SW 1271 (cell line): ENCODE measurements around the gene LSMEM2.
A peak's percentile ranks its signal among the peaks of the same experiment; 100 is the strongest.
"Not testable (repeated sequence)": the region's sequence is repeated elsewhere in the genome, so short reads cannot be mapped to it uniquely, and the experiment has no call there.

Source experiments
- DNase-seq, 2 experiments: peaks; one replicate each; lab custom pipeline; 2025; lab: John Stamatoyannopoulos, UW

Gene LSMEM2

GRCh38 chr3:50278123-50278879 is 586 bp upstream of the LSMEM2 start:
- no peak for DNase-seq

DNA sequence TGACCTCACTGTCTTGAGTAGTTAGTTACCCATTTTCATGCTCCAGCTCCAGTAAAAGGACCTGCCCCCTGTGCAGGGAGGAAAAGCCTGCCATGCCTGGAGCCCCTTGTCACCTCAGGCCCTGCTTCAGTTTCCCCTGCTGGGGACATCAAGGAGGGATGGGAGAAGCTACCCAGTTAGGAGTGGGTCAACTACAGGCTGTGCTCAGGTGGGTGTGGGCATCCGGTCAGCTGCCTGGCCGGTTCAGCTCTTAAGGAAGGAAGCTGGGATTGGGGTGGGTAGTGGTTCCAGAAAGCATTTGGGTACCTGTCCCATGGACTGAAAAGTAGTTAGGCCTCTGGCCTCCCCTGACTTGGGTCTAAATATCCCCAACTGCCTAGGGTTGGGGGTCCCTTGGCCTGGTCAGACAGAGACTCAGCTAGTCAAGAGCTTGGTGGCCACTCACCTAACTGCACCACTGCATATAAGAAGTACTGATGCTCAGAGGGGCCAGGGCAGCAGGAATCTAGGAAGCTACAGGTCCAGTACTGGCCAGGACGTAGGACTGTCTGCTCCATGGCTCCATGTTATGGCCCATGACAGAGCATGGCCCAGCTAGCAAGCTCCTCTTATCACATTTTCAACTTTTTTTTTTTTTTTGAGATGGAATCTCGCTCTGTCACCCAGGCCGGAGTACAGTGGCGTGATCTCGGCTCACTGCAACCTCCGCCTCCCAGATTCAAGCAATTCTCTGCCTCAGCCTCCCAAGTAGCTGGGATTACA is 549 bp downstream of the LSMEM2 start:
- no peak for DNase-seq

- not testable (repeated sequence) for DNase-seq
Observed at GRCh38 chr3:50284121-50284520, 5.2 kb downstream of the LSMEM2 start.

DNA sequence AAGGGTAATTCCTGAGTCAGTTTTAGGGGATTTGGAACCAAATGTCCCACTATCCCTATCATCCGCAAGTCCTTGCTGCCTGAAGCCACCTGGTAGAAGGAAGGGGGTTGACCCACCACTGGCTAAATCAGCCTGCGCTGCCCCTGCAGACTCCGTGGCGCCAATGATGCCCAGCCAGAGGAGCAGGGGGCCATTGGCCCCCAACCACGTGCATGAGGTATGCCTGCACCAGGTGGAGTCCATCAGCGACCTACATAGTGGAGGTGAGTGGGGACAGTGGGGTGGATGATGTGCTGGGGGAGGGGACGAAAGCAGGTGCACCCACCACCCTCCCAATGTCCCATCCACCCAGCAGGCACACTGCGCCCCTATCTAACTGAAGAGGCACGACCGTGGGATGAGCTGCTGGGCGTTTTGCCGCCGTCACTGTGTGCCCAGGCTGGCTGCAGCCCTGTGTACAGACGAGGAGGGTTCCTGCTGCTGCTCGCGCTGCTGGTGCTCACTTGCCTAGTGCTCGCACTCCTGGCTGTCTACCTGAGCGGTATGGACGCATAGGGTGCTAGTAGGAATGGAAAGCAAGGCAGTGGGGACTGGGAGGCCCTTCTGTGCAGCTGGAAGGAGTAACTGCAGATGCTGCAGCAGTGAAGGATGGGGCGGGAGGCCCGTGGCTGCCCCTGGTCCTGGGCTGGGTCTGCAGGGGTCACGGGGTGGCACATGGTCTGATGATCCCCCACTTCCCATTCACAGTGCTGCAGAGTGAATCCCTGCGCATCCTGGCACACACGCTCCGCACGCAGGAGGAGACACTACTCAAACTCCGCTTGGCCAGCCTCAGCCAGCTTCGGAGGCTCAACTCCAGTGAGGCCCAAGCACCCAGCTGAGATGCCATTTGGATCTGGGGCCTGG is 7.7 kb downstream of the LSMEM2 start:
- no peak for DNase-seq

- DNase-seq, result no peak
Observed at GRCh38 chr3:50287262-50287661, 8.4 kb downstream of the LSMEM2 start.

DNA sequence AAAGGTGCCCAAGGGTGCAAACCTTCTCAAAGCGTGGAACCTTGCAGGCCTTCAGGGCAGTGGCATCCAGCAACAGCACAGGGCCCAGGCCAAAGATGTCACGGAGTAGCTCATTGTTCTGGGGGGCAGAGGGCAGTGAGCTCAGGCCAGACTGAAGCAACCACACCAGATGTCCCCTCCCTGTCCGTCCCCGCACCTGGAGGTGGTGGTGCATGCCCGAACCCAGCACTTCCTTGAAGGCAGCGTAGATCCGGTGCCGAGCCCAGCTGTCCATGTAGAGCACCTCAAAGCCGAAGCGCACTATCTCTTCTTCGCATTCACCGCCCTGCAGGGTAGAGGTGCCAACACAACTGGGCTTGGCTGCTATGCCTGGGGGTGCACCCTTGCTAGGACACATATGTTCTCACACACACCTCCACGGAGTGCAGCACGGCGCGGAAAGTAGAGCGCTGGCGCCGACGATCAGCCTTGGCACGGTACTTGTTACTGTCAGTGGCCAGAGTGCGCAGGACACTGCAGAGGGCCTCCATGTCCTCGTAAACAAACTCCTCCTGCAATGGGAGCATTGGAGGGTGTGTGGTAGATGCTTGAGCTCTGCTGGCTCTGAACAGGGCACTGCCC is 9.6 kb downstream of the LSMEM2 start:
- no peak for DNase-seq

DNA sequence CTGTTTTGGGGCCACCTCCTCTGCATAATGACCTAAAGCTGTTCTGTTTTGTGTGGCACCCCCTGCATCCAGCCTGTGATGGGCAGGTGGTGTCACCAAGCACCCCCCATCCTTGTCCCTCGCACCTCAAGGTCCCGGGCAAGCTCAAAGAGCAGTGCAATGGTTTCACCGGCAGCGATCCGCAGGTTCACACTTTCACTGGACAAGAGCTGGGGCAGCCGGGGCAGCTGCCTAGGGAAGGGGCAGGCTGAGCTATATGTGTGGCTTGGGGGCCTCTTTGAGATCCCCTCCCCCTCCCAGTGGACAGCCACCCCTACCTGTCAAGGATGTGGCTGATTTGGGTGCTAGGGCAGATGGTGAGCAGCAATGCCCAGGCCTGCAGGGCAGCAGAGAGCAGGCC is 10.2 kb downstream of the LSMEM2 start:
- no peak for DNase-seq

GRCh38 chr3:50290161-50290641 is 11.3 kb downstream of the LSMEM2 start:
- DNase-seq, result no peak

DNA sequence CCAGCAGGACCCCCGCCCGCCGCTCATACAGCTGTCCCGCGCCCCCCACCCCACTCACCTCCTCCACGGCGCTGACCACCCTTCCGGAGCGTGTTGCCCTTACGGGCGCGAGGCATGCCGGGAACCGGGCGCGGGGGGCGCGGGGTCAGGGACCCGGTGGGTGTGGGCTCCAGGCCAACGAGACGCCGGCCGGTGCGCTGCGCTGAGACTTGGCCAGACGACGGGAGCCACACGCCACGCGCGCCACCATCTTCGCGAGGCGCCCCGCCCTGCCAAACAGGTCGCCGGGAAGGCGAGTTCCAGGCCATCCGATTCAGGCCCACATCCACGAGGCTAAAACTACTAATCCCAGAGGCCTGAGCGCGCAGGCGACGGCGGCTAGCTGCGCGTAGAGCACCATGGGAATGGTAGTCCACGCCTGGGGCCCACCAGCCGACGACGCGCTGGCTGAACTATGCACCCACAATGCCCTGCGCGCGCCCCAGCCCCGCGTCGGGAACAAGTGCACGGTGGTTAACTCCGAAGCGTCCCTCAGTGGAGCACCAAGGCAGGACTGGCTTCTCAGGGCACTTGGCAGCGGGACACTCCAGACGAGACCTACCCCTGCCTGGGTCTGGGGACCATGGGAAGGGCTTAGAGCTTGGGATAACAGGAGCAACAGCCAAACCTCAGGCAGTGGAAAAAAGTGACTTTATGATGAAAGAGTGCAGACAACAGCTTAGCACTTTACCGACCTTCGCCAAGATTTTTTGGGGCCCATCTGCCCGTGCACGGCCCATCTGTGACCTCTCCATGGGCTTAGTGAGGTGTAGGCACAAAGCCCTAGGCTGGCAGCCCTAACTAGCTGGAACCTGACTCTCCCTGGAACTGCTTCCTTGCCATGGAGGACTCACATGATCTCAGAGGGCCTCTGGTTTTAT is 13.5 kb downstream of the LSMEM2 start, which contains the start of gene IFRD2:
TSS of gene IFRD2 (minus strand) at position 271 of the 920 bp plus-strand sequence. CDS start at position 116, 155 bp downstream.
- peak; percentile 74 to 92 for DNase-seq

- DNase-seq, result no peak
Observed at GRCh38 chr3:50293079-50293801, 14.4 kb downstream of the LSMEM2 start.

DNA sequence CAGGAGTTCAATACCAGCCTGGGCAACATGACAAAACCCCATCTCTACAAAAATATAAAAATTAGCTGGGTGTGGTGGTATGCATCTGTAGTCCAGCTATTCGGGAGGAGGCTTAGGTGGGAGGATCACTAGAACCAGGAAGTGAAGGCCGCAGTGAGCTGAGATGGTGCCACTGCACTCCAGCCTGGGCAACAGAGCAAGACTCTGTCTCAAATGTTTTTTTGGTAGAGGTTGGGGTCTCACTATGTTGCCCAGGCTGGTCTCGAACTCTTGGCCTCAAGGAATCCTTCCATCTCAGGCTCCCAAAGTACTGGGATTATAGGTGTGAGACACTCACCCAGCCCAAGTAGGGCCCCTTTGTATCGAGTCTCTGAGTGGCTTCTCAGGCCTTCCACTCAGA is 15.2 kb downstream of the LSMEM2 start:
- DNase-seq, result no peak

DNA sequence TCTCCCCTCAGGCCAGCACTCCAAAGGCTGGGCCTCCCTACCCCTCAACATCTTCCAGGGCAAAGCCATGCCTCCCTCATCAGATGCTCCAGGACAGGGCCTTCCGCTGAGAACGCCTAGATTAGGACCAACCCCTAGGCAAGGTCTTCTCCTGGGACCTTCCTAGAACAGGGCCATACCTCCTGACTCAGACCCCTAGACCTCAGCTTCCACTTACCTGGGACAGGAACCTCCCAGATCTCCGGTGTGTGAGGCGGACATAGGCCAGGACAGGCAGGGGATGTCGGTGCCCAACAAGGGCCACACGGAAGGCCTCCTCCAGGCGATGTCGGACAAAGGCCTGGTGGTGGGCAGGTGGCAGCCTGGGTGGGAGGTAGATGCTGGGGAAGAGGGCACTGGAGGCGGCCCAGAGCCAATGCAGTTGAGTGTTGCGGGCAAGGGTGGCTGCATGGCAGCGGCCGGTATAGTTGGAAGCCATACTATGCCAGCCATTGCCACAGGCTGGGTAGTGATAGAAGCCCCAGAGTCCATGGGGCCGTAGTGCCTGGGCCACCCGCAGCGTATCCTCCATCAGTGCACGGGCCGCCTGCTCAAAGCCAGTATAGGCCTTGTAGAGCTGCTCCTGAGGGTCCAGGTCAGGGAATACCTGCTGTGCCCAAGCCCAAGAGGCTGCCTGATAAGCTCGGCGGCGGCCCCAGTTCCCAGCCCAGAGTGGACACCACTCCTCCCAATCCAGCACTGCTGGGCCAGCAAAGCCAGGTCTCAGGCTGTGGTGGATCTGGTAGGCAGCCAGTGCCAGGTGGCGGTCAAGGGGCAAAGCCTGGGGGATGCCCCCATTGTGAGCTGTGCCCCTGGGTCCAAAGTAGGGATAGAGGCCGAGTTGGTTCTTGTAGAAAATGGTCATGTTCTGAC is 15.9 kb downstream of the LSMEM2 start:
- no peak for DNase-seq

DNA sequence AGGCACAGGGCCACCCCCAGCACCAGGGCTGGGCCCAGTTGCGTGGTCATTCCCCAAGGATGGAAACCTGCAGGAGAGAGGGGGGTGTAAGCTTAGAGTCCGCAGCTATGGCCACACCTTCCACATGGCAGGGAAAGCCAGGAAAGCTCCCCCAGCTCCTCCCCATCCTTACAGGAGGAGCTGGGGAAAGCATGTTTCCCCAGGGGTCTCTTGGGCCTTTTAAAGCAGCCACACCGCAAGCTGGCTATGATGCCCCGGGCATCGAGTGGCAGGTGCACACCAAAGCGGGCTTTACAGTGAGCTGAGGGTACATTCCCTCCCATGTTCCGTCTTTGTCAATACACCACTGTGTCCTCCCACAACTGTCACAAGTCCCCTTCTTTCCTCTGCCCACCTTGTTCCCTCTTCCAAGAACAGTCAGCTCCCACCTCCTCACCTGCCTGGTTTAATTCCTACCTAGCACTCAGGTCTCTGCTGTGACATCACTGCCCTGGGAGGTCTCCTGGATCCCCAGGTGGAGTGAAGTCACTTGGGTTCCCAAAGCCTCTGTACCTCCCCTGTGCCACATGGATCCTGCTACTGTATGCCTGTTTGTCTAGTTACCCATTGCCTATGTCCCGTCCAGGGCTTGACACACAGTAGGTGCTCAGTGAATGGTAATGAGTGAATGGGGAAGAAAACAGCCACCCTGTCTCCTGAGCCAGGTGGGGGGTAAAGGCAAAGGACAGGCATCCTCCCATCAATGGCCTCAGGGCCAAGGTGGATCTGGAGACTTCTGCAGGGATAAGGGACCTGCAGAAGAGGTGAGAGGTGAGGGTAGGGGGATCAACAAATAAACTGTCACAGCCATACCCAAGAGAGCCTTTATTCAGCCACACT is 16.9 kb downstream of the LSMEM2 start:
- DNase-seq, result no peak

DNA sequence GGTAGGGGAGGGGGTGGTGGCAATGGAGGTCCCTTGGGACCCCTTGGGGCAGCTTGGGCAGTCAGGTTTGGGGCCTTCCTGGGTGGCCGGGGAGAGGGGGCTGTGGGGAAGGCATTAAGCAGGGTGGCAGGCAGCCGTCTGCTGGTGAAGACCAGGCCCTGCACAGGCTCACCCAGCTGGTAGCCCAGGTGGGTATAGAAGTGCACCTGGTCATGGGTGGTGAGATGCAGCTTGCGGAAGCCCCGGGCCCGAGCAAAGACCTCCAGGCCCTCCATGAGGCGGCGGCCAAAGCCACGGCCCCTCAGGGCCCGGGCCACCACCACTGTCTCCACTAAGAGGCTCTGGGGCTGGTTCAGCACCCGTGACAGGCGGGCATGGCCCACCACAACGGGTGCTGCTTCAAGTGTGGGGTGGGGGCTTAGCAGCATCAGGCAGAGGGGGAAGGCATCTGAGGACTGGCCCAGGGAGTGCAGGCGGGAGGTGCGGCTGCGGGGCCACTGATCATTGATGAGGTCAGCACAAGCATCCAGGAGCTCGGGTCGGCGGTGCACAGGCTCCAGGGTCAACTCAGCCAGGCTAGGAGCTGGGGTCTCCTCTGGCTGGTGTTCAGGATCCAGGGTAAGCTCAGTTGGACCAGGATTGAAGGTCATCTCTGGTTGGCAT is 18.0 kb downstream of the LSMEM2 start:
- no peak for DNase-seq

GRCh38 chr3:50297384-50297775 is 18.5 kb downstream of the LSMEM2 start:
- DNase-seq, result no peak

DNA sequence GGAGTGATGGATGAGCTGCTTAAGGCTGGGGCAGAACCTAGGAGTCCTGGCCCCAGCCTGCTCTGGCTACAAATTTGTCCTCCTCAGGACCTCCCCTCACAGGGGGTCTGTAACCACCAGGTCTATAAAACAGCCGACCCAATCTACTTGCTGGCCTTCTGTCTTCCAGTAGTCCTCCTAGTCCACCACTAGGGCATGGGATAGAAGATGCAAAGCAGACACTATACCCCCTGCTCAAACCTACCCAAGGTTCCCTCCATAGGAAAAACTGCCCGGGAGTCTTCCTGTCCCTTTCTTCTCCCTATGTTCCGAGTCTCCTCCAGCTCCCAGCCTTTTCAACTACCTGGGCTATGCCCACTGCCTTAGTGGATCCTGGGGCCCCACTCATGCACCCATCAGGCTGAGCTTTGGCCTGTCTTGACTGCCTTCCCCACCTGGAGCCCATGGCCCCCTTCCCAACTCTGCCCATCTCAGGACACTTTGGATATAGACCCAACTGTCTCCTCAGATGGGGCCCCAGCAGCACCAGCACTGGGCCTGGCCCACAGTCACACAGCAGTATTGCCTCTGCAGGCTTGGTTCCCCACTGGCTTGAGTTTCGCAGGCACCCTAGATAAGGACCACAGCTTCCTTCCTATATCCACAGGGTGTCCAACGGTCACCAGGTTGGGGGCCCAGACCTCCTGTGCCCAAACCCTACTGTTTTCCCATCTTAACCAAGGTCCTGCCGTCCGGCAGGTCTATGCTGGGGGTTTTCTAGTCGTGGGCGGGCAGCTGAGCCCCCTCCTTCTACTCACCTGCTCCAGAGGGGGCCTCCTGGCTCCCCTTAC is 19.2 kb downstream of the LSMEM2 start:
- DNase-seq, result no peak
